Bronchial epithelial cell (primary cell): ENCODE measurements around the gene IFI44. TPM values are rescaled to one million over a fixed set of nuclear protein-coding genes. Genes with fewer than 3 reads are reported as not detected.
A peak's percentile ranks its signal among the peaks of the same experiment; 100 is the strongest.

Experiments used
- DNase-seq: peaks from one replicate; pipeline ENCODE4 v3.0.0-alpha.2; 2010; ENCODE audit warnings: low read depth
- FAIRE-seq: peaks from 2 replicates; lab custom pipeline; 2011; peaks lifted over from hg19 to GRCh38; lab: Jason Lieb, UNC
- H3K27me3 ChIP-seq: 2 replicates; pipeline ENCODE4 v1.5.1; 2011; ENCODE audit warnings: low read length; ENCODE audit not compliant: control insufficient read depth, insufficient read depth
- H3K36me3 ChIP-seq: 2 replicates; pipeline ENCODE4 v1.5.1; 2011; ENCODE audit warnings: low read length; ENCODE audit not compliant: control insufficient read depth, insufficient read depth
- H3K4me3 ChIP-seq: 2 replicates; pipeline ENCODE4 v1.5.1; 2011; ENCODE audit warnings: mild to moderate bottlenecking, low read depth, low read length, control low read depth
- total RNA-seq: library from RNA; depleted of rRNA; stranded (reverse); fragments of >200 nt; gene quantifications from 2 replicates; pipeline ENCODE4 v1.2.1, GENCODE V29; 2014
- TF ChIP-seq, protein P1 (sequence below): IDR thresholded peaks from 2 replicates; pipeline ENCODE4 v1.5.1; 2011; ENCODE audit warnings: mild to moderate bottlenecking, moderate library complexity, low read length, control low read depth, inconsistent platforms; ENCODE audit not compliant: insufficient read depth, severe bottlenecking

The IFI44 gene
- total RNA-seq, 1 donor from 2014 or later: 0.26 TPM

DNA sequence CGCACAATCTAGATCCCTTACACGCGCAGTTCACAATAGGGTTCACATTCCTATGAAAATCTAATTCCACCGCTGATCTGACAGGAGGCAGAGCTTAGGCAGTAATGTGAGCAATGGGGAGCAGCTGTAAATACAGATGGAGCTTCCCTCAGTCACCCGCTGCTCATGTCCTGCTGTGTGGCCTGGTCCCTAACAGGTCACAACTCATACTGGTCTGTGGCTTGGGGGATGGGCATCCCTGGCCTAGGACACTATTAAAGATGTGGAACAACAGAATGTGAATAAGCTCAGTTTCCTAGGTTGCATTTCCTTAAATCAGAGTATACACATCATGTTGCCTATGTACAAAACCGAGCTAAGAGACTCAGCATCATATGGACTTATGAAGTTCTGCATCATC lies 16.2 kb downstream of the IFI44 start:
- FAIRE-seq (no peak), DNase-seq (no peak)
- TF ChIP-seq, protein P1, sequence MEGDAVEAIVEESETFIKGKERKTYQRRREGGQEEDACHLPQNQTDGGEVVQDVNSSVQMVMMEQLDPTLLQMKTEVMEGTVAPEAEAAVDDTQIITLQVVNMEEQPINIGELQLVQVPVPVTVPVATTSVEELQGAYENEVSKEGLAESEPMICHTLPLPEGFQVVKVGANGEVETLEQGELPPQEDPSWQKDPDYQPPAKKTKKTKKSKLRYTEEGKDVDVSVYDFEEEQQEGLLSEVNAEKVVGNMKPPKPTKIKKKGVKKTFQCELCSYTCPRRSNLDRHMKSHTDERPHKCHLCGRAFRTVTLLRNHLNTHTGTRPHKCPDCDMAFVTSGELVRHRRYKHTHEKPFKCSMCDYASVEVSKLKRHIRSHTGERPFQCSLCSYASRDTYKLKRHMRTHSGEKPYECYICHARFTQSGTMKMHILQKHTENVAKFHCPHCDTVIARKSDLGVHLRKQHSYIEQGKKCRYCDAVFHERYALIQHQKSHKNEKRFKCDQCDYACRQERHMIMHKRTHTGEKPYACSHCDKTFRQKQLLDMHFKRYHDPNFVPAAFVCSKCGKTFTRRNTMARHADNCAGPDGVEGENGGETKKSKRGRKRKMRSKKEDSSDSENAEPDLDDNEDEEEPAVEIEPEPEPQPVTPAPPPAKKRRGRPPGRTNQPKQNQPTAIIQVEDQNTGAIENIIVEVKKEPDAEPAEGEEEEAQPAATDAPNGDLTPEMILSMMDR: no peak
- Histone ChIP-seq H3K4me3 (no peak overlapping the region), H3K27me3 (no peaks in the 10 kb centered on the region), H3K36me3 (no peaks in the 10 kb centered on the region)

- DNase-seq: no peak
- H3K27me3 ChIP-seq: no peaks in the 10 kb centered on the region
- FAIRE-seq: no peak
- no peak overlapping the region for H3K4me3 ChIP-seq
- H3K36me3 ChIP-seq: no peaks in the 10 kb centered on the region
- TF ChIP-seq, protein P1: no peak
These were observed 18.3 kb downstream of the IFI44 start for GRCh38 chr1:78667939-78668338.

DNA sequence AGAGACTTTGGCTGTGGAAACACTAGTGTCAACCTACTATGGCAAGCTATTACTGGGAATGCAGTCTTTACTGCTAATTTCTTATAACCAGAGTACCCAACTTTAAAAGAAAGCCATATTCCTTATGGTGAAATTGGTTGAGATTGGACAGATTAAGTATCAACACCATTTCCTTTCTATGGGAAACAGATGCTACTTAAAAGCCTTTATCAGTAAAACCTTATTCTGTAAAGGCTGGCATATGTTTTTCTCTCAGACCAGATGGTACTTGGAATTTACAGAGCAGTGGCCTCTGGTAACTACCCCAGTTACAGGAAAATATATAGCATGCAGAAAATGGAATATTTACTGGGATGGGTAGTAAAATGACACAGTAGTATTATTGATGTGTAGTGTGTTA lies 18.8 kb downstream of the IFI44 start:
- Histone ChIP-seq H3K4me3 (no peak overlapping the region), H3K27me3 (no peaks in the 10 kb centered on the region), H3K36me3 (no peaks in the 10 kb centered on the region)
- TF ChIP-seq, protein P1: no peak
- no peak for FAIRE-seq
- no peak for DNase-seq

GRCh38 chr1:78672428-78672827 lies 22.8 kb downstream of the IFI44 start:
- DNase-seq: peak; percentile 56
- Histone ChIP-seq H3K4me3 (no peak overlapping the region), H3K36me3 (no peaks in the 10 kb centered on the region), H3K27me3 (no peaks in the 10 kb centered on the region)
- TF ChIP-seq, protein P1: no peak
- no peak for FAIRE-seq

DNA sequence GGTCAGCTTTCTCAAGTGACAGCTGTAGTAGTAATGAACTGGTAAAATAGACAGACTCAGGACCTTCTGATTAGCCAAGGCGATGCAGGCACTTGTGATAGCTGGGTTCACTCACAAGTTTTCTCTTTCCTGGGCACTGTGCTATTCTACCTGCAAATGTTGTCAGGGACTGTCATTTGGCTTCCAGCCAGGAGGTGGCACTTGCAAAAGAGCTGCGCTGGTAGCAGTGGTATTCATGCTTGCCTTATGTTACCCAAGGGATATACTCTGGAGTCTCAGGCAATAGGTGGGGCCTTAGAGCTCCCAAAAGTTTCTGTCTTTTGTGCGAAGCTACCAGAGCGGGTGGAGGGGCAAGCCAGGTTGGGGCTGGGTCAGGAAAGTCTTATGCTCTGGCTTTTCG lies 23.5 kb downstream of the IFI44 start:
- TF ChIP-seq, protein P1: no peak
- Histone ChIP-seq H3K27me3 (no peaks in the 10 kb centered on the region), H3K36me3 (no peaks in the 10 kb centered on the region), H3K4me3 (no peak overlapping the region)
- FAIRE-seq (no peak), DNase-seq (no peak)

- H3K36me3 ChIP-seq: no peaks in the 10 kb centered on the region
- no peak overlapping the region for H3K4me3 ChIP-seq
- no peaks in the 10 kb centered on the region for H3K27me3 ChIP-seq
- TF ChIP-seq, protein P1: peak; percentile 48
- DNase-seq (peak; percentile 61), FAIRE-seq (no peak)
These were observed 26.8 kb downstream of the IFI44 start for GRCh38 chr1:78676347-78676982.
